IMR-90 (cell line): ENCODE measurements around the gene ATP10A. TPM values are rescaled to one million over a fixed set of nuclear protein-coding genes. Genes with fewer than 3 reads are reported as not detected.

Experiments used
- ATAC-seq: fragments of 200-7000 bp; cut with Tn5 transposase; 2 replicates; pipeline ENCODE4 v1.9.1; 2020; ENCODE audit warnings: low read depth, mild to moderate bottlenecking, moderate library complexity
- BruUV-seq: library from RNA; stranded (reverse); fragments of 400-500 nt; replicated peaks from 2 replicates; lab custom pipeline; 2021; lab: Mats Ljungman, UMichigan
- CTCF ChIA-PET: fragments of 300-600 bp; formaldehyde crosslinking; extraction: SDS; loops from one replicate; lab custom pipeline; 2021; ENCODE audit warnings: antibody characterized with exemption; lab: Yijun Ruan, JAX
- POLR2A ChIA-PET: fragments of 300-600 bp; sonication (Branson Sonifier 250); formaldehyde crosslinking; loops from one replicate; lab custom pipeline; 2022; ENCODE audit warnings: antibody characterized with exemption; ENCODE audit not compliant: unreplicated experiment; lab: Charles Lee
- DNase-seq: peaks from one replicate; pipeline ENCODE4 v3.0.0; 2013
- H2AFZ ChIP-seq: replicated peaks from 2 replicates; pipeline ENCODE3; 2013; ENCODE audit warnings: low read length, mild to moderate bottlenecking; ENCODE audit not compliant: poor library complexity
- H2AK5ac ChIP-seq: 2 replicates; pipeline ENCODE4 v1.6.1; 2013; ENCODE audit warnings: low read depth, low read length, inconsistent platforms
- H2AK9ac ChIP-seq: replicated peaks from 2 replicates; pipeline ENCODE3; 2013; ENCODE audit warnings: mild to moderate bottlenecking, low read depth, low read length, moderate library complexity; ENCODE audit not compliant: poor library complexity
- H2BK120ac ChIP-seq: 2 replicates; pipeline ENCODE4 v1.6.1; 2013; ENCODE audit warnings: low read depth, low read length, inconsistent platforms
- H2BK15ac ChIP-seq: 3 replicates; pipeline ENCODE4 v1.6.1; 2013; ENCODE audit warnings: low read depth, low read length, inconsistent platforms
- H2BK20ac ChIP-seq: 2 replicates; pipeline ENCODE4 v1.6.1; 2013; ENCODE audit warnings: low read depth, mild to moderate bottlenecking, inconsistent platforms, low read length, moderate library complexity
- H2BK5ac ChIP-seq: 2 replicates; pipeline ENCODE4 v1.6.1; 2013; ENCODE audit warnings: mild to moderate bottlenecking, low read depth, low read length, inconsistent platforms; ENCODE audit not compliant: poor library complexity, severe bottlenecking
- H3K14ac ChIP-seq: replicated peaks from 2 replicates; pipeline ENCODE4 v1.6.1; 2013; ENCODE audit warnings: low read depth, low read length, inconsistent platforms
- H3K18ac ChIP-seq: 2 replicates; pipeline ENCODE4 v1.6.1; 2013; ENCODE audit warnings: low read depth, low read length, control low read depth
- H3K23ac ChIP-seq: 2 replicates; pipeline ENCODE4 v1.6.1; 2013; ENCODE audit warnings: low read depth, low read length, inconsistent platforms
- H3K27ac ChIP-seq: 2 replicates; pipeline ENCODE4 v1.5.1; 2013; ENCODE audit warnings: mild to moderate bottlenecking, control low read depth, low read length; ENCODE audit not compliant: insufficient read depth
- H3K27me3 ChIP-seq: 2 replicates; pipeline ENCODE4 v1.6.1; 2013; ENCODE audit warnings: low read length; ENCODE audit not compliant: control insufficient read depth, insufficient read depth
- H3K36me3 ChIP-seq: 2 replicates; pipeline ENCODE4 v1.6.1; 2013; ENCODE audit warnings: low read length, mixed read lengths; ENCODE audit not compliant: control insufficient read depth, insufficient read depth
- H3K4ac ChIP-seq: 2 replicates; pipeline ENCODE4 v1.6.1; 2013; ENCODE audit warnings: low read depth, low read length, inconsistent platforms
- H3K4me1 ChIP-seq: 2 replicates; pipeline ENCODE4 v1.6.1; 2013; ENCODE audit warnings: low read length, mixed read lengths; ENCODE audit not compliant: control insufficient read depth, insufficient read depth
- H3K4me2 ChIP-seq: 2 replicates; pipeline ENCODE4 v1.6.1; 2013; ENCODE audit warnings: low read depth, mild to moderate bottlenecking, control low read depth, low read length, moderate library complexity
- H3K4me3 ChIP-seq: 2 replicates; pipeline ENCODE4 v1.5.1; 2013; ENCODE audit warnings: low read depth, mild to moderate bottlenecking, control low read depth, low read length, moderate library complexity; ENCODE audit not compliant: insufficient read depth
- H3K56ac ChIP-seq: 2 replicates; pipeline ENCODE4 v1.6.1; 2013; ENCODE audit warnings: low read length, inconsistent platforms; ENCODE audit not compliant: insufficient read depth; ENCODE audit errors: extremely low read depth
- H3K79me1 ChIP-seq, 2 experiments: 2 replicates each; pipeline ENCODE4 v1.6.1; 2013; ENCODE audit warnings: low read length in 2 of 2, inconsistent platforms in 1 of 2, low read depth in 1 of 2
- H3K9ac ChIP-seq: 2 replicates; pipeline ENCODE4 v1.6.1; 2013; ENCODE audit warnings: low read depth, low read length, control low read depth
- H3K9me1 ChIP-seq: 2 replicates; pipeline ENCODE4 v1.6.1; 2013; ENCODE audit warnings: low read length, inconsistent platforms; ENCODE audit not compliant: insufficient read depth
- H3K9me3 ChIP-seq: 2 replicates; pipeline ENCODE4 v1.6.1; 2013; ENCODE audit warnings: low read length; ENCODE audit not compliant: control insufficient read depth, insufficient read depth
- H4K20me1 ChIP-seq: 2 replicates; pipeline ENCODE4 v1.6.1; 2013; ENCODE audit warnings: low read length, inconsistent platforms; ENCODE audit not compliant: insufficient read depth
- H4K5ac ChIP-seq: 2 replicates; pipeline ENCODE4 v1.6.1; 2013; ENCODE audit warnings: mild to moderate bottlenecking, low read depth, low read length, control low read depth
- H4K8ac ChIP-seq, 2 experiments: 2 replicates each; pipeline ENCODE4 v1.6.1; 2013; ENCODE audit warnings: low read depth in 2 of 2, low read length in 2 of 2, control low read depth in 1 of 2, inconsistent platforms in 1 of 2
- H4K91ac ChIP-seq: 2 replicates; pipeline ENCODE4 v1.6.1; 2013; ENCODE audit warnings: low read depth, low read length, inconsistent platforms; ENCODE audit not compliant: insufficient read depth
- FOS ChIP-seq: fragments of 150-350 bp; IDR thresholded peaks from 2 replicates; pipeline ENCODE4 v1.6.1; 2016; ENCODE audit warnings: low read depth, low read length
- MAFK ChIP-seq: IDR thresholded peaks from 2 replicates; pipeline ENCODE4 v1.6.1; 2012; ENCODE audit warnings: low read depth, low read length, improper control_type of control experiment
- WGBS, 2 experiments: methylation state at CpG; one replicate each; pipeline versions ENCODE4 v1.1.5 to v1.1.7; 2013; ENCODE audit warnings: missing lambda C conversion rate in 2 of 2; ENCODE audit not compliant: insufficient read length in 1 of 2; ENCODE audit errors: extremely low coverage in 2 of 2; 5-methylcytosine and 5-hydroxymethylcytosine counted together
- dilution Hi-C: fragments of 300-500 bp; cut with HindIII; formaldehyde crosslinking; loops from one replicate; pipeline ENCODE4 v1.14.3; 2018; ENCODE audit warnings: low sequenced_read_pairs; ENCODE audit not compliant: unreplicated experiment
- in situ Hi-C: fragments of 300-500 bp; cut with MboI; formaldehyde crosslinking; loops from 3 replicates; pipeline ENCODE4 v1.14.3; 2019; ENCODE audit warnings: low sequenced_read_pairs, inconsistent platforms, mixed read lengths
- intact Hi-C: fragments of 100-400 bp; cut with micrococcal nuclease; formaldehyde crosslinking; loops from 2 replicates; pipeline ENCODE4 v1.10.0; 2022
- polyA plus RNA-seq, 3 experiments: library from polyadenylated mRNA; depleted of rRNA; stranded (reverse); fragments of >200 nt; gene quantifications; 2 replicates each; pipeline ENCODE4 v1.2.3, GENCODE V29; 2012; ENCODE audit warnings: low replicate concordance in 1 of 3
- total RNA-seq: library from RNA; depleted of rRNA; stranded (reverse); fragments of >200 nt; gene quantifications from 2 replicates; pipeline ENCODE4 v1.2.3, GENCODE V29; 2012

The ATP10A gene
- total and polyA plus RNA-seq, 2 of the 4 experiments (the other 2 are of a cell fraction) = 13.8 to 16.0 TPM

GRCh38 chr15:25805031-25805430, 58.1 kb downstream of the ATP10A start:
- Histone ChIP-seq H2BK5ac (no peak overlapping the region), H4K8ac (no peak overlapping the region), H2BK20ac (no peak overlapping the region), H3K27ac (no peak overlapping the region; the same call in 1 of the 2 replicates), H2AK9ac (no peak overlapping the region), H3K18ac (no peak overlapping the region), H3K14ac (peak overlapping the region; percentile 13; the same call in 1 of the 2 replicates), H4K91ac (no peak overlapping the region), H3K56ac (no peak overlapping the region), H2BK120ac (no peak overlapping the region), H2BK15ac (no peak overlapping the region), H3K4me1 (peaks cover 4% of the 10 kb centered on the region), H3K9me1 (peaks cover 27% of the 10 kb centered on the region), H3K36me3 (peaks cover 4% of the 10 kb centered on the region; the same call in 1 of the 2 replicates), H2AK5ac (no peak overlapping the region; the same call in 1 of the 2 replicates), H3K79me1 (peaks cover 30 to 71% of the 10 kb centered on the region in 2 experiments), H3K9ac (no peak overlapping the region), H3K4ac (no peak overlapping the region), H3K4me3 (no peak overlapping the region), H3K4me2 (no peak overlapping the region), H3K9me3 (no peaks in the 10 kb centered on the region), H3K23ac (no peak overlapping the region), H3K27me3 (no peaks in the 10 kb centered on the region), H4K5ac (no peak overlapping the region), H2AFZ (no peak overlapping the region), H4K20me1 (peaks cover 6% of the 10 kb centered on the region; the same call in 1 of the 2 replicates)
- TF ChIP-seq FOS (0 out of 2 replicates have a peak, but pooled peaks have one; percentile 32), MAFK (no peak)
- DNase-seq (no peak), ATAC-seq (peak; percentile 59; the same call in 1 of the 2 replicates)
- in situ Hi-C loops = no loop called here
- dilution Hi-C loops = no loop called here
- 75% methylated on average over 5 of the region's 12 CpGs; no CpG with 5 or more reads in 1 of the 2 experiments for WGBS, 2 experiments
- POLR2A ChIA-PET = no interaction called here
- CTCF ChIA-PET = no interaction called here
- BruUV-seq = no TSS peak
- intact Hi-C loops = no loop called here
